ENCODE results near the gene APOD.
A peak's percentile ranks its signal among the peaks of the same experiment; 100 is the strongest.

The APOD gene

DNA sequence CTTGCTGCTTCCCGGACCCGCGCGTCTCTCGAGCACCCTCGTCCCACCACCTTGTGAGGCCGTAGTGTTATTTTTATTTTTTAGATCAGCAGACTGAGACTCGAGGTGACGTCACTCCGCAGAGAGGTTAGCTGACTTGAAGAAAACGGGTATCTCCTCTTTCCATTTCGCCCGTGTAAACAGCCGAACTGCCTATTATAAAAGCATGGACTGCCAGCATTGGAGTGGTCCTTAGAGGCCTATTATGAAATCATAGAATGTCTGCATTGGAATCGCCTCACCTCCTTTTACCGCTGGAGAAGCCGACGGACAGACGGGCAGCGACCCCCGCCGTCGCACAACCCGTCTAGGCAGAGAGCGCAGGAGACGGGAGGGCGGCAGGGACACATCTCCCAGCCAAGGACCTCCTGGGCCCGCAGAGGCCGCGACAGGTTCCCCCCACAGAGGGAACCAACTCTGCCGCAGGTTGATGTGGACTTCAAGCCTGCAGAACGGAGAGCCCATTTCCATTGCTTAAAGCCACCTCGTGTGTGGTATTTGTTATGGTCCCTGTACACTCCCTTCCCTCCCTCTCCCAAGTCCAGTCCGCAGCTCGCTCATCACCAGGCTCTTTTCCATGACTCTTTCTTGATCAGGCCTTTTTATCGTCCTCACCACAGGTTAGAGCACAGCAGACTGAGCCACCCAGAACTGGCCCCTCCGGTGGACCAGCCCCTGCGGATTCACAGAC lies 40.1 kb downstream of the APOD start (continued):
- TF ChIP-seq ZNF600 (tag by site-specific recombination; IDR thresholded peaks at IDR 0.05) (peak; percentile 73), GLIS1 (tag by site-specific recombination; IDR thresholded peaks at IDR 0.05) (peak; percentile 29), ZNF830 (tag by site-specific recombination; IDR thresholded peaks at IDR 0.05; ENCODE audit: low read depth) (no peak), ZNF629 (tag by site-specific recombination; IDR thresholded peaks at IDR 0.05) (peak; percentile 77), ZNF324 (tag by site-specific recombination; IDR thresholded peaks at IDR 0.05) (no peak), HOXA7 (CRISPR knock-in tag; IDR thresholded peaks at IDR 0.05; ENCODE audit: borderline replicate concordance) (no peak), ZNF791 (tag by site-specific recombination; IDR thresholded peaks at IDR 0.05) (no peak), ZNF433 (tag by site-specific recombination; IDR thresholded peaks at IDR 0.05; ENCODE audit: low read depth) (no peak), ZNF391 (tag by site-specific recombination; IDR thresholded peaks at IDR 0.05; ENCODE audit: borderline replicate concordance, low read depth) (no peak), ZNF121 (tag by site-specific recombination; IDR thresholded peaks at IDR 0.05) (no peak), HIC1 (tag by site-specific recombination; IDR thresholded peaks at IDR 0.05) (no peak), SCRT2 (tag by site-specific recombination; IDR thresholded peaks at IDR 0.05) (peak; percentile 95), ZNF664 (tag by site-specific recombination; IDR thresholded peaks at IDR 0.05) (no peak), ZNF548 (tag by site-specific recombination; IDR thresholded peaks at IDR 0.05) (no peak), GLIS2 (tag by site-specific recombination; IDR thresholded peaks at IDR 0.05) (no peak), BCL11B (tag by site-specific recombination; IDR thresholded peaks at IDR 0.05; ENCODE audit: low read depth) (no peak), GLI2 (tag by site-specific recombination; IDR thresholded peaks at IDR 0.05; ENCODE audit: borderline replicate concordance, low read depth) (no peak), SCRT1 (tag by site-specific recombination; IDR thresholded peaks at IDR 0.05; ENCODE audit: borderline replicate concordance) (peak; percentile 84), ZNF223 (tag by site-specific recombination; IDR thresholded peaks at IDR 0.05) (no peak), ZNF776 (tag by site-specific recombination; IDR thresholded peaks at IDR 0.05; ENCODE audit: borderline replicate concordance) (no peak), ZNF549 (tag by site-specific recombination; IDR thresholded peaks at IDR 0.05) (no peak), ZFHX2 (tag by site-specific recombination; conservative IDR thresholded peaks at IDR 0.05) (no peak), FEZF1 (tag by site-specific recombination; IDR thresholded peaks at IDR 0.05) (no peak), ZBTB8A (tag by site-specific recombination; IDR thresholded peaks at IDR 0.05) (no peak), SP3 (tag by site-specific recombination; IDR thresholded peaks at IDR 0.05) (no peak), ZNF202 (tag by site-specific recombination; IDR thresholded peaks at IDR 0.05; ENCODE audit: borderline replicate concordance) (no peak), ZNF19 (tag by site-specific recombination; IDR thresholded peaks at IDR 0.05; ENCODE audit: low read depth) (no peak), ZNF639 (tag by site-specific recombination; IDR thresholded peaks at IDR 0.05) (no peak), ZNF571 (tag by site-specific recombination; IDR thresholded peaks at IDR 0.05) (no peak), ZNF335 (tag by site-specific recombination; conservative IDR thresholded peaks at IDR 0.05) (peak; percentile 47), ZNF214 (tag by site-specific recombination; IDR thresholded peaks at IDR 0.05; ENCODE audit: borderline replicate concordance) (no peak), KLF1 (tag by site-specific recombination; IDR thresholded peaks at IDR 0.05) (no peak), ZNF501 (tag by site-specific recombination; IDR thresholded peaks at IDR 0.05) (no peak)
- TF ChIP-seq, protein P1, sequence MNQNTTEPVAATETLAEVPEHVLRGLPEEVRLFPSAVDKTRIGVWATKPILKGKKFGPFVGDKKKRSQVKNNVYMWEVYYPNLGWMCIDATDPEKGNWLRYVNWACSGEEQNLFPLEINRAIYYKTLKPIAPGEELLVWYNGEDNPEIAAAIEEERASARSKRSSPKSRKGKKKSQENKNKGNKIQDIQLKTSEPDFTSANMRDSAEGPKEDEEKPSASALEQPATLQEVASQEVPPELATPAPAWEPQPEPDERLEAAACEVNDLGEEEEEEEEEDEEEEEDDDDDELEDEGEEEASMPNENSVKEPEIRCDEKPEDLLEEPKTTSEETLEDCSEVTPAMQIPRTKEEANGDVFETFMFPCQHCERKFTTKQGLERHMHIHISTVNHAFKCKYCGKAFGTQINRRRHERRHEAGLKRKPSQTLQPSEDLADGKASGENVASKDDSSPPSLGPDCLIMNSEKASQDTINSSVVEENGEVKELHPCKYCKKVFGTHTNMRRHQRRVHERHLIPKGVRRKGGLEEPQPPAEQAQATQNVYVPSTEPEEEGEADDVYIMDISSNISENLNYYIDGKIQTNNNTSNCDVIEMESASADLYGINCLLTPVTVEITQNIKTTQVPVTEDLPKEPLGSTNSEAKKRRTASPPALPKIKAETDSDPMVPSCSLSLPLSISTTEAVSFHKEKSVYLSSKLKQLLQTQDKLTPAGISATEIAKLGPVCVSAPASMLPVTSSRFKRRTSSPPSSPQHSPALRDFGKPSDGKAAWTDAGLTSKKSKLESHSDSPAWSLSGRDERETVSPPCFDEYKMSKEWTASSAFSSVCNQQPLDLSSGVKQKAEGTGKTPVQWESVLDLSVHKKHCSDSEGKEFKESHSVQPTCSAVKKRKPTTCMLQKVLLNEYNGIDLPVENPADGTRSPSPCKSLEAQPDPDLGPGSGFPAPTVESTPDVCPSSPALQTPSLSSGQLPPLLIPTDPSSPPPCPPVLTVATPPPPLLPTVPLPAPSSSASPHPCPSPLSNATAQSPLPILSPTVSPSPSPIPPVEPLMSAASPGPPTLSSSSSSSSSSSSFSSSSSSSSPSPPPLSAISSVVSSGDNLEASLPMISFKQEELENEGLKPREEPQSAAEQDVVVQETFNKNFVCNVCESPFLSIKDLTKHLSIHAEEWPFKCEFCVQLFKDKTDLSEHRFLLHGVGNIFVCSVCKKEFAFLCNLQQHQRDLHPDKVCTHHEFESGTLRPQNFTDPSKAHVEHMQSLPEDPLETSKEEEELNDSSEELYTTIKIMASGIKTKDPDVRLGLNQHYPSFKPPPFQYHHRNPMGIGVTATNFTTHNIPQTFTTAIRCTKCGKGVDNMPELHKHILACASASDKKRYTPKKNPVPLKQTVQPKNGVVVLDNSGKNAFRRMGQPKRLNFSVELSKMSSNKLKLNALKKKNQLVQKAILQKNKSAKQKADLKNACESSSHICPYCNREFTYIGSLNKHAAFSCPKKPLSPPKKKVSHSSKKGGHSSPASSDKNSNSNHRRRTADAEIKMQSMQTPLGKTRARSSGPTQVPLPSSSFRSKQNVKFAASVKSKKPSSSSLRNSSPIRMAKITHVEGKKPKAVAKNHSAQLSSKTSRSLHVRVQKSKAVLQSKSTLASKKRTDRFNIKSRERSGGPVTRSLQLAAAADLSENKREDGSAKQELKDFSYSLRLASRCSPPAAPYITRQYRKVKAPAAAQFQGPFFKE (tag by site-specific recombination; IDR thresholded peaks at IDR 0.05; ENCODE audit: borderline replicate concordance) = no peak

Data from HEK293 (cell line).